SK-N-SH treated with all-trans-retinoic acid at 6 μM for 48 hours (cell line): Measurements from ENCODE around the gene GLIS1.

Source experiments
- ATAC-seq: fragments of 200-7000 bp; cut with Tn5 transposase; 3 replicates; pipeline ENCODE4 v1.9.1; 2020; ENCODE audit warnings: mild to moderate bottlenecking, moderate library complexity
- BACH2 ChIP-seq: fragments of 250-450 bp; sonication (Bioruptor Pico); IDR thresholded peaks from 2 replicates; pipeline ENCODE4 v1.9.0; 2021; ENCODE audit warnings: mild to moderate bottlenecking, borderline replicate concordance
- ESRRG ChIP-seq: fragments of 250-450 bp; sonication (Bioruptor Pico); IDR thresholded peaks from 2 replicates; pipeline ENCODE4 v1.6.1; 2021; ENCODE audit warnings: mild to moderate bottlenecking
- GLIS3 ChIP-seq: fragments of 250-450 bp; sonication (Bioruptor Pico); IDR thresholded peaks from 2 replicates; pipeline ENCODE4 v1.5.0; 2020; ENCODE audit warnings: mild to moderate bottlenecking, moderate library complexity
- ISL1 ChIP-seq: fragments of 250-450 bp; sonication (Bioruptor Pico); IDR thresholded peaks from 2 replicates; pipeline ENCODE4 v2.1.2; 2022; ENCODE audit warnings: mild to moderate bottlenecking, moderate library complexity
- OSR1 ChIP-seq: fragments of 250-450 bp; sonication (Bioruptor Pico); IDR thresholded peaks from 2 replicates; pipeline ENCODE4 v1.8.0; 2022; ENCODE audit warnings: moderate library complexity, mild to moderate bottlenecking, inconsistent platforms
- PPARA ChIP-seq: fragments of 250-450 bp; sonication (Bioruptor Pico); IDR thresholded peaks from 2 replicates; pipeline ENCODE4 v1.5.0; 2020; ENCODE audit warnings: mild to moderate bottlenecking, borderline replicate concordance
- RARB ChIP-seq: fragments of 250-450 bp; sonication (Bioruptor Pico); IDR thresholded peaks from 2 replicates; pipeline ENCODE4 v1.8.0; 2021; ENCODE audit warnings: mild to moderate bottlenecking, moderate library complexity
- SNAI2 ChIP-seq: fragments of 250-450 bp; sonication (Bioruptor Pico); IDR thresholded peaks from 2 replicates; pipeline ENCODE4 v1.5.0; 2020; ENCODE audit warnings: mild to moderate bottlenecking, moderate library complexity
- TCF4 ChIP-seq: fragments of 250-450 bp; sonication (Bioruptor Pico); IDR thresholded peaks from 2 replicates; pipeline ENCODE4 v1.8.0; 2021; ENCODE audit warnings: mild to moderate bottlenecking, moderate library complexity, borderline replicate concordance
- ZC3H10 ChIP-seq: fragments of 250-450 bp; sonication (Bioruptor Pico); IDR thresholded peaks from 2 replicates; pipeline ENCODE4 v1.5.1; 2021; ENCODE audit warnings: mild to moderate bottlenecking, moderate library complexity
- ZFP3 ChIP-seq: fragments of 250-450 bp; sonication (Bioruptor Pico); IDR thresholded peaks from 2 replicates; pipeline ENCODE4 v1.5.0; 2020; ENCODE audit warnings: mild to moderate bottlenecking, moderate library complexity
- ZFP30 ChIP-seq: fragments of 450-650 bp; formaldehyde crosslinking; IDR thresholded peaks from 2 replicates; pipeline ENCODE4 v1.5.0; 2022; ENCODE audit warnings: mild to moderate bottlenecking, moderate library complexity
- ZNF565 ChIP-seq: fragments of 450-650 bp; formaldehyde crosslinking; conservative IDR thresholded peaks from 2 replicates; pipeline ENCODE4 v1.5.0; 2020; ENCODE audit warnings: low read depth, mild to moderate bottlenecking, moderate library complexity
- ZNF70 ChIP-seq: fragments of 450-650 bp; formaldehyde crosslinking; IDR thresholded peaks from 2 replicates; pipeline ENCODE4 v1.5.0; 2020; ENCODE audit warnings: mild to moderate bottlenecking, moderate library complexity
- ZNF8 ChIP-seq: fragments of 450-650 bp; formaldehyde crosslinking; IDR thresholded peaks from 2 replicates; pipeline ENCODE4 v1.5.0; 2020; ENCODE audit warnings: mild to moderate bottlenecking, moderate library complexity
- TF ChIP-seq, protein P1 (sequence below): fragments of 250-450 bp; sonication (Bioruptor Pico); IDR thresholded peaks from 2 replicates; pipeline ENCODE4 v1.5.1; 2021; ENCODE audit warnings: mild to moderate bottlenecking, moderate library complexity
- TF ChIP-seq, protein P2 (sequence below): fragments of 250-450 bp; sonication (Bioruptor Pico); IDR thresholded peaks from 2 replicates; pipeline ENCODE4 v1.5.0; 2020; ENCODE audit warnings: mild to moderate bottlenecking, moderate library complexity
- TF ChIP-seq, protein P3 (sequence below): fragments of 250-450 bp; sonication (Bioruptor Pico); IDR thresholded peaks from 2 replicates; pipeline ENCODE4 v1.8.0; 2020; ENCODE audit warnings: mild to moderate bottlenecking, moderate library complexity, borderline replicate concordance
- TF ChIP-seq, protein P4 (sequence below): fragments of 250-450 bp; sonication (Bioruptor Pico); IDR thresholded peaks from 2 replicates; pipeline ENCODE4 v1.8.0; 2021; ENCODE audit warnings: low read depth, mild to moderate bottlenecking, moderate library complexity, borderline replicate concordance
- TF ChIP-seq, protein P5 (sequence below): fragments of 250-450 bp; sonication (Bioruptor Pico); IDR thresholded peaks from 2 replicates; pipeline ENCODE4 v1.5.1; 2020; ENCODE audit warnings: low read depth, mild to moderate bottlenecking, moderate library complexity

Gene GLIS1

DNA sequence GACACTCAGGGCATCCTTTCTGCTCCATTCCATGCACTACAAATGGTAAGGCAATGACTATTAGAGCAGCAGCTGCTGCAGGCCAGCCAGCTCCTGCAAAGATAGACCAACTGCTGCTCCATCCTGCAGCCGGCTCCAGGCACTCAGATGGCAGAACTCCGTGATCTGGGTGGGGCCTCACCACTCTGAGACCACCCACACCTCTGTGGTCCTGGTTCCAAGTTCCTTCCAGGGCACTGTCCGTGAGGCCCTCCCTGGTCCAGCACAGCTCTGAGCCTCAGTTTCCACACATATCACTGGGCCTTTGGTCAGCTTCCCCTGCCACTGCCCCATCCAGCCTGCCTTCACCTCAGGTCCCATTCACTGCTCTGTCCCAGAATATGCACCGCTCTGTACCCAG, 165.0 kb downstream of the GLIS1 start:
- TF ChIP-seq SNAI2 (CRISPR knock-in tag) (no peak), ZC3H10 (no peak), ZNF8 (CRISPR knock-in tag) (no peak), RARB (CRISPR knock-in tag) (no peak), PPARA (CRISPR knock-in tag) (no peak), GLIS3 (CRISPR knock-in tag) (no peak), ZFP3 (CRISPR knock-in tag) (no peak), ZNF565 (CRISPR knock-in tag) (no peak), ZFP30 (no peak)
- TF ChIP-seq, protein P1, sequence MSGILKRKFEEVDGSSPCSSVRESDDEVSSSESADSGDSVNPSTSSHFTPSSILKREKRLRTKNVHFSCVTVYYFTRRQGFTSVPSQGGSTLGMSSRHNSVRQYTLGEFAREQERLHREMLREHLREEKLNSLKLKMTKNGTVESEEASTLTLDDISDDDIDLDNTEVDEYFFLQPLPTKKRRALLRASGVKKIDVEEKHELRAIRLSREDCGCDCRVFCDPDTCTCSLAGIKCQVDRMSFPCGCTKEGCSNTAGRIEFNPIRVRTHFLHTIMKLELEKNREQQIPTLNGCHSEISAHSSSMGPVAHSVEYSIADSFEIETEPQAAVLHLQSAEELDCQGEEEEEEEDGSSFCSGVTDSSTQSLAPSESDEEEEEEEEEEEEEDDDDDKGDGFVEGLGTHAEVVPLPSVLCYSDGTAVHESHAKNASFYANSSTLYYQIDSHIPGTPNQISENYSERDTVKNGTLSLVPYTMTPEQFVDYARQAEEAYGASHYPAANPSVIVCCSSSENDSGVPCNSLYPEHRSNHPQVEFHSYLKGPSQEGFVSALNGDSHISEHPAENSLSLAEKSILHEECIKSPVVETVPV (CRISPR knock-in tag) = no peak
- TF ChIP-seq, protein P2, sequence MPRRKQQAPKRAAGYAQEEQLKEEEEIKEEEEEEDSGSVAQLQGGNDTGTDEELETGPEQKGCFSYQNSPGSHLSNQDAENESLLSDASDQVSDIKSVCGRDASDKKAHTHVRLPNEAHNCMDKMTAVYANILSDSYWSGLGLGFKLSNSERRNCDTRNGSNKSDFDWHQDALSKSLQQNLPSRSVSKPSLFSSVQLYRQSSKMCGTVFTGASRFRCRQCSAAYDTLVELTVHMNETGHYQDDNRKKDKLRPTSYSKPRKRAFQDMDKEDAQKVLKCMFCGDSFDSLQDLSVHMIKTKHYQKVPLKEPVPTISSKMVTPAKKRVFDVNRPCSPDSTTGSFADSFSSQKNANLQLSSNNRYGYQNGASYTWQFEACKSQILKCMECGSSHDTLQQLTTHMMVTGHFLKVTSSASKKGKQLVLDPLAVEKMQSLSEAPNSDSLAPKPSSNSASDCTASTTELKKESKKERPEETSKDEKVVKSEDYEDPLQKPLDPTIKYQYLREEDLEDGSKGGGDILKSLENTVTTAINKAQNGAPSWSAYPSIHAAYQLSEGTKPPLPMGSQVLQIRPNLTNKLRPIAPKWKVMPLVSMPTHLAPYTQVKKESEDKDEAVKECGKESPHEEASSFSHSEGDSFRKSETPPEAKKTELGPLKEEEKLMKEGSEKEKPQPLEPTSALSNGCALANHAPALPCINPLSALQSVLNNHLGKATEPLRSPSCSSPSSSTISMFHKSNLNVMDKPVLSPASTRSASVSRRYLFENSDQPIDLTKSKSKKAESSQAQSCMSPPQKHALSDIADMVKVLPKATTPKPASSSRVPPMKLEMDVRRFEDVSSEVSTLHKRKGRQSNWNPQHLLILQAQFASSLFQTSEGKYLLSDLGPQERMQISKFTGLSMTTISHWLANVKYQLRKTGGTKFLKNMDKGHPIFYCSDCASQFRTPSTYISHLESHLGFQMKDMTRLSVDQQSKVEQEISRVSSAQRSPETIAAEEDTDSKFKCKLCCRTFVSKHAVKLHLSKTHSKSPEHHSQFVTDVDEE (CRISPR knock-in tag) = no peak
- TF ChIP-seq, all 23 proteins: peak for 0
- ATAC-seq = no peak

DNA sequence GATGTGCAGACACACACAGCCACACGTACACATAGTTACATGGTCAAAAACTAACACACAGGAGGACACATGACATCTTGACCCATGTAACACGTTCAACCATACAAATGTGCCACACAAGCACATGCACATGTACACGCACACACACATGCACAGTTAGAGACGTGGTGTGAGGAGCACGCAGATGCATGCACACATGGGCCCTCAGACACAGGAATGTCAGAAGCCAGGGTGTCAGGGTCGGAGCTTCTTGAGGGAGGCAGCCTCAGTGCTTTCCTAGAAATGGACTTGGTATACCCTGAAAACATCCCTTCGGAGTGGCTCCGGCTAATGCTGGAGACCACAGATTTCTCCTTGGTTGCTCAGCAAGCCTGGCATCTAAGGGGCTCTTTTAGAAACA, 165.4 kb downstream of the GLIS1 start:
- no peak for ATAC-seq
- TF ChIP-seq BACH2 (no peak), ISL1 (CRISPR knock-in tag) (no peak), GLIS3 (CRISPR knock-in tag) (no peak), PPARA (CRISPR knock-in tag) (no peak), OSR1 (CRISPR knock-in tag) (no peak), TCF4 (no peak), RARB (CRISPR knock-in tag) (no peak), ZNF8 (CRISPR knock-in tag) (no peak), SNAI2 (CRISPR knock-in tag) (no peak), ZNF565 (CRISPR knock-in tag) (no peak), ZC3H10 (no peak), ZFP30 (no peak), ESRRG (CRISPR knock-in tag) (no peak), ZNF70 (no peak)
- TF ChIP-seq, protein P3, sequence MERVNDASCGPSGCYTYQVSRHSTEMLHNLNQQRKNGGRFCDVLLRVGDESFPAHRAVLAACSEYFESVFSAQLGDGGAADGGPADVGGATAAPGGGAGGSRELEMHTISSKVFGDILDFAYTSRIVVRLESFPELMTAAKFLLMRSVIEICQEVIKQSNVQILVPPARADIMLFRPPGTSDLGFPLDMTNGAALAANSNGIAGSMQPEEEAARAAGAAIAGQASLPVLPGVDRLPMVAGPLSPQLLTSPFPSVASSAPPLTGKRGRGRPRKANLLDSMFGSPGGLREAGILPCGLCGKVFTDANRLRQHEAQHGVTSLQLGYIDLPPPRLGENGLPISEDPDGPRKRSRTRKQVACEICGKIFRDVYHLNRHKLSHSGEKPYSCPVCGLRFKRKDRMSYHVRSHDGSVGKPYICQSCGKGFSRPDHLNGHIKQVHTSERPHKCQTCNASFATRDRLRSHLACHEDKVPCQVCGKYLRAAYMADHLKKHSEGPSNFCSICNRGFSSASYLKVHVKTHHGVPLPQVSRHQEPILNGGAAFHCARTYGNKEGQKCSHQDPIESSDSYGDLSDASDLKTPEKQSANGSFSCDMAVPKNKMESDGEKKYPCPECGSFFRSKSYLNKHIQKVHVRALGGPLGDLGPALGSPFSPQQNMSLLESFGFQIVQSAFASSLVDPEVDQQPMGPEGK (CRISPR knock-in tag) = no peak
- TF ChIP-seq, protein P1 (CRISPR knock-in tag) = no peak
- TF ChIP-seq, protein P4, sequence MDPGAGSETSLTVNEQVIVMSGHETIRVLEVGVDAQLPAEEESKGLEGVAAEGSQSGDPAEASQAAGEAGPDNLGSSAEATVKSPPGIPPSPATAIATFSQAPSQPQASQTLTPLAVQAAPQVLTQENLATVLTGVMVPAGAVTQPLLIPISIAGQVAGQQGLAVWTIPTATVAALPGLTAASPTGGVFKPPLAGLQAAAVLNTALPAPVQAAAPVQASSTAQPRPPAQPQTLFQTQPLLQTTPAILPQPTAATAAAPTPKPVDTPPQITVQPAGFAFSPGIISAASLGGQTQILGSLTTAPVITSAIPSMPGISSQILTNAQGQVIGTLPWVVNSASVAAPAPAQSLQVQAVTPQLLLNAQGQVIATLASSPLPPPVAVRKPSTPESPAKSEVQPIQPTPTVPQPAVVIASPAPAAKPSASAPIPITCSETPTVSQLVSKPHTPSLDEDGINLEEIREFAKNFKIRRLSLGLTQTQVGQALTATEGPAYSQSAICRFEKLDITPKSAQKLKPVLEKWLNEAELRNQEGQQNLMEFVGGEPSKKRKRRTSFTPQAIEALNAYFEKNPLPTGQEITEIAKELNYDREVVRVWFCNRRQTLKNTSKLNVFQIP (CRISPR knock-in tag) = no peak
- TF ChIP-seq, protein P2 (CRISPR knock-in tag) = no peak
- TF ChIP-seq, protein P5, sequence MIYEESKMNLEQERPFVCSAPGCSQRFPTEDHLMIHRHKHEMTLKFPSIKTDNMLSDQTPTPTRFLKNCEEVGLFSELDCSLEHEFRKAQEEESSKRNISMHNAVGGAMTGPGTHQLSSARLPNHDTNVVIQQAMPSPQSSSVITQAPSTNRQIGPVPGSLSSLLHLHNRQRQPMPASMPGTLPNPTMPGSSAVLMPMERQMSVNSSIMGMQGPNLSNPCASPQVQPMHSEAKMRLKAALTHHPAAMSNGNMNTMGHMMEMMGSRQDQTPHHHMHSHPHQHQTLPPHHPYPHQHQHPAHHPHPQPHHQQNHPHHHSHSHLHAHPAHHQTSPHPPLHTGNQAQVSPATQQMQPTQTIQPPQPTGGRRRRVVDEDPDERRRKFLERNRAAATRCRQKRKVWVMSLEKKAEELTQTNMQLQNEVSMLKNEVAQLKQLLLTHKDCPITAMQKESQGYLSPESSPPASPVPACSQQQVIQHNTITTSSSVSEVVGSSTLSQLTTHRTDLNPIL (CRISPR knock-in tag) = no peak
